GM12878 (cell line): ENCODE data around the gene PGAP3.

Experiments
- CHD2 ChIP-seq: IDR thresholded peaks from 2 replicates; pipeline ENCODE4 v1.6.1; 2011; ENCODE audit warnings: low read depth, low read length, improper control_type of control experiment, borderline replicate concordance
- EP300 ChIP-seq, 2 experiments: fragments of 150-350 bp in 1 of 2; IDR thresholded peaks; 2 replicates each; pipeline ENCODE4 v1.6.1; 2011 to 2012; ENCODE audit warnings: low read depth in 2 of 2, low read length in 2 of 2, borderline replicate concordance in 1 of 2, improper control_type of control experiment in 1 of 2, inconsistent platforms in 1 of 2; ENCODE audit not compliant: control insufficient read depth in 1 of 2
- EZH2 ChIP-seq: IDR thresholded peaks from 2 replicates; pipeline ENCODE4 v1.6.1; 2012; ENCODE audit warnings: low read depth, mild to moderate bottlenecking, control low read depth, inconsistent platforms, low read length, borderline replicate concordance; ENCODE audit not compliant: control insufficient read depth
- SMC3 ChIP-seq: IDR thresholded peaks from 2 replicates; pipeline ENCODE4 v1.6.1; 2011; ENCODE audit warnings: low read length, improper control_type of control experiment, borderline replicate concordance
- SPI1 ChIP-seq: IDR thresholded peaks from 2 replicates; pipeline ENCODE4 v1.6.1; 2011; ENCODE audit warnings: low read depth, mild to moderate bottlenecking, low read length, moderate library complexity, borderline replicate concordance; ENCODE audit not compliant: insufficient read depth
- YY1 ChIP-seq: IDR thresholded peaks from 2 replicates; pipeline ENCODE4 v1.6.1; 2011; ENCODE audit warnings: low read depth, mild to moderate bottlenecking, low read length
- TF ChIP-seq, protein P1 (sequence below): IDR thresholded peaks from 2 replicates; pipeline ENCODE4 v1.6.1; 2012; ENCODE audit warnings: low read depth, low read length, improper control_type of control experiment
- TF ChIP-seq, protein P2 (sequence below): fragments of 450-650 bp; IDR thresholded peaks from 2 replicates; pipeline ENCODE4 v1.6.1; 2016; ENCODE audit warnings: mild to moderate bottlenecking
- TF ChIP-seq, protein P3 (sequence below), 3 experiments: IDR thresholded peaks in 2 of 3; conservative IDR thresholded peaks in 1 of 3; 2 replicates each; pipeline ENCODE4 v1.5.1; 2011; ENCODE audit warnings: low read depth in 3 of 3, low read length in 3 of 3, mild to moderate bottlenecking in 3 of 3, control low read depth in 2 of 3, moderate library complexity in 2 of 3, inconsistent platforms in 1 of 3, mixed read lengths in 1 of 3; ENCODE audit not compliant: control insufficient read depth in 2 of 3, insufficient read depth in 1 of 3; ENCODE audit errors: extremely low read depth in 1 of 3

DNA sequence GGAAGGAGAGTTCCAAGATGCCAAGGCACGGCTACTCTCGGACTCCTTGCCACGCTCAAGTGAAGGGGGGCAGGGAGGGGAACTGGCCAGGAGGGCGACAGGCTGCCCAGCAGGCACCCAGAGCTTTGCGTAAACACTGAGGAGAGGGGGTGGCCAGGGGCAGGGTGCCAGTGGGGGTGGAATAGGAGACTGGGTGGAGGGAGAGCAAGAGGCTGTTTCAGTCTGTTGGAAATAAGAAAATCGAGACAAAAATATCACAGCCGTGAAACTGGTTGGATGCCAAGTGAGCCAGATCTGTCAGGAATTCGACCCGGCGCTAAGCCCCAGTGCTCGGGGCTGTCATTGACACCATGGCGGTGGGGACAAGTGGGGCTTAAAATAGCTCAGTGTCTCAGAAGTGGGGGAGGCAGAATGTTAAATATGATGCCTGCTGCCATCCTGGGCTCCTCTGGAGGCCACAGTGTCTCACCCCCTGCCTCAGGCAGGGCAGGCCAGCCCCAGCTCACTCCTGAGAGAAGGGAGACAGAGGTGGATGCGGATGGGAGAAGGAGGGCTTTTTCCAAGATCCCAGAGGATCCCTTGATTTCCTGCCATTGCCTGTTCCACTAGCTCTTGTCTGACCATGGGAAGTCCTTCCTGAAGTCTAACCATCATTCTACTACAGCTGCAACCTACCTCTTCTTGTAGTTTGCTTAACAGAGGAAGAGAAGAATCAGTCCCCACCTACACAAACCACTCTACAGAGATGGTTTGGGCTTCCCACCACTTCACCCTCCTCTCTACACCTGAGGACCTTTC is 10.1 kb downstream of the PGAP3 start:
- no peak for TF ChIP-seq SMC3
- no peak for TF ChIP-seq SPI1
- TF ChIP-seq YY1 = no peak
- TF ChIP-seq, protein P1, sequence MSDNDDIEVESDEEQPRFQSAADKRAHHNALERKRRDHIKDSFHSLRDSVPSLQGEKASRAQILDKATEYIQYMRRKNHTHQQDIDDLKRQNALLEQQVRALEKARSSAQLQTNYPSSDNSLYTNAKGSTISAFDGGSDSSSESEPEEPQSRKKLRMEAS = no peak
- TF ChIP-seq CHD2 = no peak
- TF ChIP-seq, protein P2, sequence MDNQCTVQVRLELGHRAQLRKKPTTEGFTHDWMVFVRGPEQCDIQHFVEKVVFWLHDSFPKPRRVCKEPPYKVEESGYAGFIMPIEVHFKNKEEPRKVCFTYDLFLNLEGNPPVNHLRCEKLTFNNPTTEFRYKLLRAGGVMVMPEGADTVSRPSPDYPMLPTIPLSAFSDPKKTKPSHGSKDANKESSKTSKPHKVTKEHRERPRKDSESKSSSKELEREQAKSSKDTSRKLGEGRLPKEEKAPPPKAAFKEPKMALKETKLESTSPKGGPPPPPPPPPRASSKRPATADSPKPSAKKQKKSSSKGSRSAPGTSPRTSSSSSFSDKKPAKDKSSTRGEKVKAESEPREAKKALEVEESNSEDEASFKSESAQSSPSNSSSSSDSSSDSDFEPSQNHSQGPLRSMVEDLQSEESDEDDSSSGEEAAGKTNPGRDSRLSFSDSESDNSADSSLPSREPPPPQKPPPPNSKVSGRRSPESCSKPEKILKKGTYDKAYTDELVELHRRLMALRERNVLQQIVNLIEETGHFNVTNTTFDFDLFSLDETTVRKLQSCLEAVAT = no peak
- no peak for TF ChIP-seq EP300 (IDR thresholded peaks at IDR 0.05; ENCODE audit: borderline replicate concordance in 1 of 2, control insufficient read depth in 1 of 2, low read depth in 2 of 2, low read length in 2 of 2)
- no peak for TF ChIP-seq EZH2
- TF ChIP-seq, protein P3, sequence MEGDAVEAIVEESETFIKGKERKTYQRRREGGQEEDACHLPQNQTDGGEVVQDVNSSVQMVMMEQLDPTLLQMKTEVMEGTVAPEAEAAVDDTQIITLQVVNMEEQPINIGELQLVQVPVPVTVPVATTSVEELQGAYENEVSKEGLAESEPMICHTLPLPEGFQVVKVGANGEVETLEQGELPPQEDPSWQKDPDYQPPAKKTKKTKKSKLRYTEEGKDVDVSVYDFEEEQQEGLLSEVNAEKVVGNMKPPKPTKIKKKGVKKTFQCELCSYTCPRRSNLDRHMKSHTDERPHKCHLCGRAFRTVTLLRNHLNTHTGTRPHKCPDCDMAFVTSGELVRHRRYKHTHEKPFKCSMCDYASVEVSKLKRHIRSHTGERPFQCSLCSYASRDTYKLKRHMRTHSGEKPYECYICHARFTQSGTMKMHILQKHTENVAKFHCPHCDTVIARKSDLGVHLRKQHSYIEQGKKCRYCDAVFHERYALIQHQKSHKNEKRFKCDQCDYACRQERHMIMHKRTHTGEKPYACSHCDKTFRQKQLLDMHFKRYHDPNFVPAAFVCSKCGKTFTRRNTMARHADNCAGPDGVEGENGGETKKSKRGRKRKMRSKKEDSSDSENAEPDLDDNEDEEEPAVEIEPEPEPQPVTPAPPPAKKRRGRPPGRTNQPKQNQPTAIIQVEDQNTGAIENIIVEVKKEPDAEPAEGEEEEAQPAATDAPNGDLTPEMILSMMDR (IDR thresholded peaks at IDR 0.05 in 2 of 3, conservative IDR thresholded peaks at IDR 0.05 in 1 of 3; ENCODE audit: control insufficient read depth in 2 of 3, extremely low read depth in 1 of 3, insufficient read depth in 1 of 3, low read depth in 3 of 3, low read length in 3 of 3) = no peak
